A549 treated with Hydrocortisone at 1 μM for 4 hours (cell line): ENCODE data around the gene DCDC1. TPM values are rescaled to one million over a fixed set of nuclear protein-coding genes. Genes with fewer than 3 reads are reported as not detected.

Experiments used
- total RNA-seq: library from RNA; stranded (reverse); fragments of 200-300 nt; extraction: Qiagen RNA extraction; gene quantifications from 5 replicates; pipeline ENCODE4 v1.2.3, GENCODE V29; 2022

Gene DCDC1
- 0.30 to 0.61 TPM (median 0.40 TPM) in 5 replicates for total RNA-seq

GRCh38 chr11:31369348-31370329 is at the start of gene DCDC1, which contains the start of gene DNAJC24:
TSS of gene DCDC1 (minus strand) at chr11:31369739. CDS start at chr11:31328280, 41,459 bp downstream.
TSS of gene DNAJC24 (plus strand) at chr11:31369860. CDS start at chr11:31370749, 889 bp downstream.

Other genes with a start within 250 kb of the DCDC1 start
- 7.8 to 12.9 TPM (median 9.5 TPM) in 5 replicates for gene DNAJC24, start 121 bp upstream of the DCDC1 start, total RNA-seq
- 30.2 to 54.1 TPM (median 33.7 TPM) in 5 replicates for gene IMMP1L, start 139.9 kb upstream of the DCDC1 start, total RNA-seq
- gene ELP4, start 140.0 kb upstream of the DCDC1 start, total RNA-seq: 7.2 to 9.3 TPM (median 7.8 TPM) in 5 replicates